SK-N-SH (cell line): ENCODE data around the gene CASP7. TPM values are rescaled to one million over a fixed set of nuclear protein-coding genes. Genes with fewer than 3 reads are reported as not detected.

Experiments used
- CTCF ChIA-PET: fragments of 300-600, 350-600 bp; formaldehyde crosslinking; extraction: SDS; loops from one replicate; lab custom pipeline; 2021; lab: Yijun Ruan, JAX
- POLR2A ChIA-PET: fragments of 350-600 bp; sonication (Branson Sonifier 250); formaldehyde crosslinking; extraction: SDS; loops from one replicate; lab custom pipeline; 2020; ENCODE audit warnings: antibody characterized with exemption, inconsistent platforms; lab: Yijun Ruan, JAX
- DNase-seq: peaks from one replicate; pipeline ENCODE4 v3.0.0; 2012
- H2AFZ ChIP-seq: fragments of 200-600 bp; sonication (generic); 2 replicates; pipeline ENCODE4 v1.8.1; 2016; ENCODE audit warnings: antibody characterized with exemption, mild to moderate bottlenecking, low read depth
- H3F3A ChIP-seq: fragments of 200-600 bp; sonication (generic); replicated peaks from 2 replicates; pipeline ENCODE3; 2016; ENCODE audit warnings: antibody characterized with exemption, mild to moderate bottlenecking; ENCODE audit not compliant: insufficient read depth
- H3K27ac ChIP-seq, 2 experiments: fragments of 200-500 bp in 1 of 2; fragments of 200-600 bp in 1 of 2; sonication (Bioruptor generic) in 1 of 2; sonication (generic), shearing (Covaris generic) in 1 of 2; 2 replicates each; pipeline versions ENCODE4 v1.5.1 to v1.6.1; 2014 to 2016; ENCODE audit warnings: low read depth in 2 of 2, inconsistent platforms in 1 of 2, low read length in 1 of 2, mild to moderate bottlenecking in 1 of 2, mixed read lengths in 1 of 2
- H3K27me3 ChIP-seq: fragments of 200-600 bp; sonication (generic), shearing (Covaris generic); 2 replicates; pipeline ENCODE4 v1.6.1; 2016; ENCODE audit warnings: mixed run types; ENCODE audit not compliant: insufficient read depth
- H3K36me3 ChIP-seq, 2 experiments: fragments of 200-500 bp in 1 of 2; fragments of 200-600 bp in 1 of 2; sonication (Bioruptor generic) in 1 of 2; sonication (generic) in 1 of 2; replicated peaks in 1 of 2; 2 replicates each; pipeline versions ENCODE3 to v1.5.1; 2014 to 2016; ENCODE audit warnings: low read length in 1 of 2, mild to moderate bottlenecking in 1 of 2; ENCODE audit not compliant: insufficient read depth in 2 of 2, control insufficient read depth in 1 of 2
- H3K4me1 ChIP-seq, 2 experiments: fragments of 200-500 bp in 1 of 2; fragments of 200-600 bp in 1 of 2; sonication (Bioruptor generic) in 1 of 2; sonication (generic), shearing (Covaris generic) in 1 of 2; 2 replicates each; pipeline versions ENCODE4 v1.5.1 to v1.6.1; 2014 to 2016; ENCODE audit warnings: low read depth in 1 of 2, low read length in 1 of 2, mixed run types in 1 of 2; ENCODE audit not compliant: insufficient read depth in 2 of 2, control insufficient read depth in 1 of 2
- H3K4me2 ChIP-seq: fragments of 200-600 bp; sonication (generic), shearing (Covaris generic); 2 replicates; pipeline ENCODE4 v1.6.1; 2017; ENCODE audit warnings: mixed run types
- H3K4me3 ChIP-seq, 2 experiments: fragments of 200-500 bp in 1 of 2; fragments of 200-600 bp in 1 of 2; sonication (Bioruptor generic) in 1 of 2; sonication (generic), shearing (Covaris generic) in 1 of 2; 2 replicates each; pipeline versions ENCODE4 v1.5.1 to v1.8.1; 2014 to 2016; ENCODE audit warnings: low read depth in 2 of 2, inconsistent platforms in 1 of 2, low read length in 1 of 2, mild to moderate bottlenecking in 1 of 2, mixed read lengths in 1 of 2, moderate library complexity in 1 of 2
- H3K79me2 ChIP-seq: fragments of 200-600 bp; sonication (generic); 2 replicates; pipeline ENCODE4 v1.8.1; 2017; ENCODE audit warnings: mild to moderate bottlenecking; ENCODE audit not compliant: insufficient read depth
- H3K9ac ChIP-seq: fragments of 200-600 bp; sonication (generic); 2 replicates; pipeline ENCODE4 v1.6.1; 2017; ENCODE audit warnings: mixed run types
- H3K9me2 ChIP-seq: fragments of 200-600 bp; sonication (generic); 2 replicates; pipeline ENCODE4 v1.6.1; 2017; ENCODE audit warnings: mixed run types
- H3K9me3 ChIP-seq: fragments of 200-600 bp; sonication (generic); 2 replicates; pipeline ENCODE4 v1.6.1; 2017; ENCODE audit warnings: mixed run types, mild to moderate bottlenecking, moderate library complexity
- H4K20me1 ChIP-seq: fragments of 200-600 bp; sonication (generic); 2 replicates; pipeline ENCODE4 v1.6.1; 2017; ENCODE audit warnings: mild to moderate bottlenecking, mixed run types; ENCODE audit not compliant: insufficient read depth
- CHD2 ChIP-seq: fragments of 150-350 bp; IDR thresholded peaks from 2 replicates; pipeline ENCODE4 v1.6.1; 2018; ENCODE audit warnings: low read length; ENCODE audit not compliant: partially characterized antibody
- CTCF ChIP-seq: fragments of 200-600 bp; sonication (generic); IDR thresholded peaks from 2 replicates; pipeline ENCODE4 v1.6.1; 2017; ENCODE audit warnings: antibody characterized with exemption, mild to moderate bottlenecking, moderate library complexity
- EZH2phosphoT487 ChIP-seq: fragments of 200-600 bp; sonication (generic); IDR thresholded peaks from 2 replicates; pipeline ENCODE4 v1.6.1; 2017; ENCODE audit warnings: low read depth, mixed run types, mild to moderate bottlenecking, antibody characterized with exemption, moderate library complexity, borderline replicate concordance
- FOSL2 ChIP-seq: IDR thresholded peaks from 2 replicates; pipeline ENCODE4 v1.4.0; 2012; ENCODE audit warnings: low read depth, mild to moderate bottlenecking, moderate library complexity, borderline replicate concordance
- FOXJ3 ChIP-seq: sonication (generic); formaldehyde crosslinking; IDR thresholded peaks from 2 replicates; pipeline ENCODE4 v1.5.1; 2020; ENCODE audit warnings: mild to moderate bottlenecking, missing genetic modification reagents
- FOXM1 ChIP-seq: IDR thresholded peaks from 2 replicates; pipeline ENCODE4 v1.4.0; 2012; ENCODE audit warnings: low read depth, mild to moderate bottlenecking
- NFIC ChIP-seq: IDR thresholded peaks from 2 replicates; pipeline ENCODE4 v1.4.0; 2012; ENCODE audit warnings: borderline replicate concordance
- PBX3 ChIP-seq: IDR thresholded peaks from 2 replicates; pipeline ENCODE4; 2012
- POLR2AphosphoS5 ChIP-seq: IDR thresholded peaks from 2 replicates; pipeline ENCODE4 v1.6.1; 2012; ENCODE audit warnings: low read depth, low read length
- RAD21 ChIP-seq: IDR thresholded peaks from 2 replicates; pipeline ENCODE4 v1.6.1; 2012; ENCODE audit warnings: mild to moderate bottlenecking, low read length
- RCOR1 ChIP-seq: fragments of 150-350 bp; IDR thresholded peaks from 2 replicates; pipeline ENCODE4 v1.6.1; 2017; ENCODE audit warnings: antibody characterized with exemption, low read length
- RFX5 ChIP-seq: IDR thresholded peaks from 2 replicates; pipeline ENCODE4 v1.6.1; 2012; ENCODE audit warnings: mild to moderate bottlenecking, improper control_type of control experiment, low read length
- RXRA ChIP-seq: IDR thresholded peaks from 2 replicates; pipeline ENCODE4 v1.4.0; 2012; ENCODE audit warnings: low read depth, mild to moderate bottlenecking, borderline replicate concordance
- SMC3 ChIP-seq: IDR thresholded peaks from 2 replicates; pipeline ENCODE4 v1.6.1; 2012; ENCODE audit warnings: low read depth, low read length, improper control_type of control experiment
- TAF1 ChIP-seq: IDR thresholded peaks from 2 replicates; pipeline ENCODE4 v1.6.1; 2012; ENCODE audit warnings: low read depth, mild to moderate bottlenecking, low read length, moderate library complexity, borderline replicate concordance
- USF1 ChIP-seq: IDR thresholded peaks from 2 replicates; pipeline ENCODE4 v1.4.0; 2012; ENCODE audit warnings: low read depth, borderline replicate concordance
- YY1 ChIP-seq: IDR thresholded peaks from 2 replicates; pipeline ENCODE4 v1.4.0; 2012; ENCODE audit warnings: low read depth, mild to moderate bottlenecking
- WGBS: methylation state at CpG from one replicate; pipeline ENCODE4 v1.1.6; 2017; ENCODE audit warnings: low lambda C conversion rate; 5-methylcytosine and 5-hydroxymethylcytosine counted together
- polyA plus RNA-seq, 3 experiments: library from polyadenylated mRNA; depleted of rRNA; stranded (reverse); fragments of >200 nt; gene quantifications; 2 replicates each; pipeline ENCODE4 v1.2.3, GENCODE V29; 2012

Gene CASP7
- polyA plus RNA-seq, 1 of the 3 experiments (the other 2 are of a cell fraction) = 15.1 TPM

- Histone ChIP-seq H3K36me3 (no peaks in the 10 kb centered on the region), H3K4me3 (no peak overlapping the region), H3K9me2 (no peaks in the 10 kb centered on the region), H3K9ac (no peak overlapping the region), H3K4me1 (no peaks in the 10 kb centered on the region), H4K20me1 (no peaks in the 10 kb centered on the region), H3F3A (no peaks in the 10 kb centered on the region), H3K27ac (no peak overlapping the region), H3K79me2 (no peaks in the 10 kb centered on the region), H3K9me3 (no peaks in the 10 kb centered on the region), H2AFZ (no peak overlapping the region)
- ChIA-PET POLR2A (no interaction called here), CTCF (no interaction called here)
- 80% methylated on average over 3 of the region's 3 CpGs for WGBS
- TF ChIP-seq CTCF = no peak
- no peak for TF ChIP-seq SMC3
- TF ChIP-seq RFX5 = no peak
- no peak for TF ChIP-seq TAF1
- no peak for TF ChIP-seq YY1
- no peak for TF ChIP-seq PBX3
- TF ChIP-seq FOSL2 = no peak
- no peak for TF ChIP-seq USF1
- TF ChIP-seq RAD21 = no peak
- no peak for TF ChIP-seq RCOR1
- no peak for TF ChIP-seq RXRA
- TF ChIP-seq NFIC = no peak
- no peak for TF ChIP-seq POLR2AphosphoS5
- no peak for TF ChIP-seq FOXJ3 (CRISPR knock-in tag)
- TF ChIP-seq EZH2phosphoT487 = no peak
- TF ChIP-seq FOXM1 = no peak
- TF ChIP-seq, all 33 proteins: peak for 0
- no peaks in the 10 kb centered on the region for H3K27me3 ChIP-seq
- no peak overlapping the region for H3K4me2 ChIP-seq
- DNase-seq = no peak
These were observed 61.1 kb downstream of the CASP7 start for GRCh38 chr10:113740850-113741249.

- Histone ChIP-seq H3K4me1 (peaks cover 0 to 7% of the 10 kb centered on the region in 2 experiments; a peak in 1 of 4 replicates), H3K9ac (no peak overlapping the region), H3K9me2 (no peaks in the 10 kb centered on the region), H3K27me3 (no peaks in the 10 kb centered on the region), H3K79me2 (no peaks in the 10 kb centered on the region), H3K27ac (no peak overlapping the region), H3K4me2 (no peak overlapping the region), H3K9me3 (no peaks in the 10 kb centered on the region), H4K20me1 (no peaks in the 10 kb centered on the region), H3K4me3 (no peak overlapping the region), H3K36me3 (no peaks in the 10 kb centered on the region), H2AFZ (no peak overlapping the region), H3F3A (peaks cover 6% of the 10 kb centered on the region)
- ChIA-PET POLR2A (no interaction called here), CTCF (no interaction called here)
- DNase-seq = no peak
- TF ChIP-seq CHD2 (no peak), FOXJ3 (CRISPR knock-in tag) (no peak)
- WGBS = 34% methylated on average over 2 of the region's 2 CpGs
These were observed 62.8 kb downstream of the CASP7 start for GRCh38 chr10:113742466-113742865.
